ENCODE data around the gene PARD3B.

GRCh38 chr2:205076405-205076804 lies 531.1 kb downstream of the PARD3B start:
- TF ChIP-seq CTCF (IDR thresholded peaks at IDR 0.05), result no peak
- no peak for TF ChIP-seq POLR2A (IDR thresholded peaks at IDR 0.05)
